GM18502 (cell line): ENCODE data around the gene RNU1-3.
"Not testable (repeated sequence)": the region's sequence is repeated elsewhere in the genome, so short reads cannot be mapped to it uniquely, and the experiment has no call there.

Source experiments
- ATAC-seq: cut with Tn5 transposase; IDR thresholded peaks from one replicate; pipeline ENCODE4 v1.9.1; 2021; ENCODE audit warnings: mild to moderate bottlenecking; ENCODE audit not compliant: unreplicated experiment, poor library complexity

Gene RNU1-3

GRCh38 chr1:16665836-16666235 lies 912 bp downstream of the RNU1-3 start:
- not testable (repeated sequence) for ATAC-seq

GRCh38 chr1:16658234-16658633 lies 8.5 kb downstream of the RNU1-3 start:
- ATAC-seq: not testable (repeated sequence)

- ATAC-seq: not testable (repeated sequence)
Observed at GRCh38 chr1:16656981-16657683, 9.6 kb downstream of the RNU1-3 start.

- ATAC-seq: not testable (repeated sequence)
Observed at GRCh38 chr1:16656574-16656973, 10.2 kb downstream of the RNU1-3 start.

GRCh38 chr1:16651560-16651959 lies 15.2 kb downstream of the RNU1-3 start:
- ATAC-seq: not testable (repeated sequence)

- ATAC-seq: not testable (repeated sequence)
Observed at GRCh38 chr1:16649960-16650359, 16.8 kb downstream of the RNU1-3 start.

- not testable (repeated sequence) for ATAC-seq
Observed at GRCh38 chr1:16649390-16649789, 17.4 kb downstream of the RNU1-3 start.

- ATAC-seq: not testable (repeated sequence)
Observed at GRCh38 chr1:16648756-16649155, 18.0 kb downstream of the RNU1-3 start.

- not testable (repeated sequence) for ATAC-seq
Observed at GRCh38 chr1:16648250-16648649, 18.5 kb downstream of the RNU1-3 start.

- not testable (repeated sequence) for ATAC-seq
Observed at GRCh38 chr1:16647179-16648176, 19.3 kb downstream of the RNU1-3 start.

GRCh38 chr1:16646716-16647115 lies 20.0 kb downstream of the RNU1-3 start:
- ATAC-seq: not testable (repeated sequence)

- not testable (repeated sequence) for ATAC-seq
Observed at GRCh38 chr1:16646061-16646664, 20.6 kb downstream of the RNU1-3 start.

GRCh38 chr1:16645271-16646060 lies 21.3 kb downstream of the RNU1-3 start:
- ATAC-seq: peak; percentile 2

GRCh38 chr1:16644482-16645270 lies 22.1 kb downstream of the RNU1-3 start:
- peak; percentile 81 for ATAC-seq

- no peak for ATAC-seq
Observed at GRCh38 chr1:16644193-16644481, 22.6 kb downstream of the RNU1-3 start.

- ATAC-seq: peak; percentile 9
Observed at GRCh38 chr1:16643476-16644192, 23.1 kb downstream of the RNU1-3 start.

GRCh38 chr1:16643001-16643411 lies 23.7 kb downstream of the RNU1-3 start:
- not testable (repeated sequence) for ATAC-seq
